Activated naive CD4-positive, alpha-beta T cell treated with anti-CD3 and anti-CD28 coated beads, Interleukin-2, amount 50 U/mL, for 24 hours (primary cell): ENCODE results near the gene C10orf90.

Experiments
- H3K27ac Mint-ChIP-seq: one replicate; pipeline ENCODE4 v1.8.0; 2021; ENCODE audit warnings: mild to moderate bottlenecking, mixed read lengths
- H3K27me3 Mint-ChIP-seq: one replicate; pipeline ENCODE4 v1.8.0; 2021; ENCODE audit warnings: mixed read lengths
- H3K36me3 Mint-ChIP-seq: one replicate; pipeline ENCODE4 v1.8.0; 2021; ENCODE audit warnings: mixed read lengths
- H3K4me1 Mint-ChIP-seq: one replicate; pipeline ENCODE4 v1.8.0; 2021; ENCODE audit warnings: mixed read lengths
- H3K4me3 Mint-ChIP-seq: one replicate; pipeline ENCODE4 v1.8.0; 2021; ENCODE audit warnings: mild to moderate bottlenecking, mixed read lengths
- H3K9me3 Mint-ChIP-seq: one replicate; pipeline ENCODE4 v1.8.0; 2021; ENCODE audit warnings: mixed read lengths

C10orf90 gene

DNA sequence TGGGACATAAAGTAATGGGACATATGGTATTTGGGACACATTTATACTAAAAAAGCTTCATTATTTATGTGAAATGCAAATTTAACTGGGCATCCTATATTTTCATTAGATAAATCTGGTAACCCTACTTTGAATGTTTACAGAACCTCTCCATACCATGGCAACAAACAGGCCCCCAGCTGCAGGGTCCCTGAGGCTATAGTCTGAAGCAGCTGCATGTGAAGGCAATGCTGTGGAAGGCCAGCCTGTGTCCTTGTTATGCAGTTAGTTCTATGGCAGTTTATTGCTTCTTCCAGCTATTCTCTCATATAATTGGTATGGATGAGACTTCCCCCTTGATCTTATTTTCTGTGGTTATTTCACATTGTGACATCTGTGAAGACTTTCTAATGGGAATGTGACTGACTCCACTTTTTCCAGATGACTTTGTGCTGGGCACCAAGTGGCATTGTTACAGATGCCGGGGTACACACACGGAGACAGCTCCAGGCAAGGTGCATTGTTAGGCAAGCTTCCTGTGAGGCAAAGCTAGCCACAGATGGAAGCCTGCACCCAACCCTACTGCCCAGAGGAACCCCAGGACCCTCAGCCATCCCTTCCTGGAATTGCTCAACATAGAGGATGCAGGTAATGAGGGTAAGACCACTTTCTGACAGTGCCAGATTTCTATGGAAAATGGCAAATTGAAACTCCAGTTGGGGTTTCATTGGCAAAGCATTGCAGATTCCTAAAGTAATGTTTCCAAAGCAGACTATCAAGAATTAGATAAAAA is 232.7 kb downstream of the C10orf90 start:
- no peaks in the 10 kb centered on the region for H3K4me1 Mint-ChIP-seq
- H3K9me3 Mint-ChIP-seq, result peaks cover 3% of the 10 kb centered on the region
- no peak overlapping the region for H3K27ac Mint-ChIP-seq
- H3K27me3 Mint-ChIP-seq, result peaks cover 14% of the 10 kb centered on the region
- no peak overlapping the region for H3K4me3 Mint-ChIP-seq
- H3K36me3 Mint-ChIP-seq, result no peaks in the 10 kb centered on the region

- no peaks in the 10 kb centered on the region for H3K4me1 Mint-ChIP-seq
- H3K36me3 Mint-ChIP-seq, result no peaks in the 10 kb centered on the region
- no peak overlapping the region for H3K27ac Mint-ChIP-seq
- H3K27me3 Mint-ChIP-seq, result peaks cover 9% of the 10 kb centered on the region
- H3K9me3 Mint-ChIP-seq, result no peaks in the 10 kb centered on the region
- H3K4me3 Mint-ChIP-seq, result no peak overlapping the region
Observed at GRCh38 chr10:126434235-126434634, 236.3 kb downstream of the C10orf90 start.

DNA sequence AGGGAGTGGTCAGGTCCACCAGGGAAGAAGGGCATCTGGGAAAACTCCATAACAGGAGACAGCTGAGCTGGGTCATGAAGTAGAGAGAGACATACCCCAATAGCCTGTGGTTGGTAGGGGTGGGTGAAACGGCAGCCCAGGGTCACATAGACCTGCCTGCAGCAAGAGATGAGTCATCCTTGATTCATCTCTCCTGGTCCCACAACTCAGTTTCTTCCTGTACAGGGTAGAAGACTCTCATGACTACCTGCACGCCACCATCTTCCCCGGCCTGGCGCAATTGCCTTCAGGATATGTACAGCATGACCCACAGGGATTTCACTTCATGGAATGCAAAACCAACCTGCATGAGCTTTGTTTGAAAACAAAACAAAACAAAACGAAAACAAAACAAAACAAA is 237.1 kb downstream of the C10orf90 start:
- Mint-ChIP-seq H3K4me3 (no peak overlapping the region), H3K9me3 (no peaks in the 10 kb centered on the region), H3K4me1 (no peaks in the 10 kb centered on the region), H3K36me3 (no peaks in the 10 kb centered on the region), H3K27me3 (peaks cover 9% of the 10 kb centered on the region), H3K27ac (no peak overlapping the region)

GRCh38 chr10:126432507-126432906 is 238.0 kb downstream of the C10orf90 start:
- H3K36me3 Mint-ChIP-seq, result no peaks in the 10 kb centered on the region
- H3K27me3 Mint-ChIP-seq, result peaks cover 7% of the 10 kb centered on the region
- no peak overlapping the region for H3K4me3 Mint-ChIP-seq
- H3K4me1 Mint-ChIP-seq, result no peaks in the 10 kb centered on the region
- H3K9me3 Mint-ChIP-seq, result no peaks in the 10 kb centered on the region
- no peak overlapping the region for H3K27ac Mint-ChIP-seq

GRCh38 chr10:126431816-126432215 is 238.7 kb downstream of the C10orf90 start:
- Mint-ChIP-seq H3K36me3 (no peaks in the 10 kb centered on the region), H3K27me3 (peaks cover 2% of the 10 kb centered on the region), H3K27ac (no peak overlapping the region), H3K9me3 (no peaks in the 10 kb centered on the region), H3K4me1 (no peaks in the 10 kb centered on the region), H3K4me3 (no peak overlapping the region)

DNA sequence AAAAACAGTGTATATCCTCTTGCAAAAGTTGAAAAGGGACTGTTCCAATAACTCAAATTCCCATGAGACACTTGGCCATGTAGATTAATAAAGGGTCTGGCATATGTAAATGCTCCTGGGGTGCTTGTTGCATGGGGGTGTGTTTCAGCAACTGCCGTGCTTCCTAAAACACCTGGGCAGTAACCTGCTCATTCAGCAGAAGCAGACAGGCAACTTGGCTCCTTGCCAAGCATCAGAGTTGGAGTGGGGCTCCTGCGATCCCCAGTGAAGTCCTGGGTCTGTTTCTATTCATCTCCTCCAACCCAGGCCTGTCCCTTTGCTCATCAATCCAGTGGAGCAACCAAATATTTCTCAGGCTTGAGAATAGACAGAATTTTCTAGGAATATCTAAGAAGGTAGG is 240.0 kb downstream of the C10orf90 start:
- no peaks in the 10 kb centered on the region for H3K4me1 Mint-ChIP-seq
- no peak overlapping the region for H3K27ac Mint-ChIP-seq
- no peak overlapping the region for H3K4me3 Mint-ChIP-seq
- no peaks in the 10 kb centered on the region for H3K9me3 Mint-ChIP-seq
- peaks cover 2% of the 10 kb centered on the region for H3K27me3 Mint-ChIP-seq
- no peaks in the 10 kb centered on the region for H3K36me3 Mint-ChIP-seq

- H3K4me3 Mint-ChIP-seq, result no peak overlapping the region
- H3K9me3 Mint-ChIP-seq, result peaks cover 4% of the 10 kb centered on the region
- H3K36me3 Mint-ChIP-seq, result no peaks in the 10 kb centered on the region
Observed at GRCh38 chr10:126429275-126429674, 241.2 kb downstream of the C10orf90 start.

GRCh38 chr10:126425489-126426065 is 244.9 kb downstream of the C10orf90 start:
- Mint-ChIP-seq H3K4me3 (no peak overlapping the region), H3K9me3 (peaks cover 23% of the 10 kb centered on the region), H3K27me3 (peaks cover 2% of the 10 kb centered on the region), H3K36me3 (no peaks in the 10 kb centered on the region), H3K4me1 (no peaks in the 10 kb centered on the region), H3K27ac (no peak overlapping the region)

More at GRCh38 chr10:126429275-126429674, 241.2 kb downstream of the C10orf90 start:
- H3K4me1 Mint-ChIP-seq, result no peaks in the 10 kb centered on the region
- peaks cover 2% of the 10 kb centered on the region for H3K27me3 Mint-ChIP-seq
- H3K27ac Mint-ChIP-seq, result no peak overlapping the region

- Mint-ChIP-seq H3K4me3 (no peak overlapping the region), H3K9me3 (peaks cover 23% of the 10 kb centered on the region), H3K4me1 (no peaks in the 10 kb centered on the region)
Observed at GRCh38 chr10:126425032-126425431, 245.5 kb downstream of the C10orf90 start.

DNA sequence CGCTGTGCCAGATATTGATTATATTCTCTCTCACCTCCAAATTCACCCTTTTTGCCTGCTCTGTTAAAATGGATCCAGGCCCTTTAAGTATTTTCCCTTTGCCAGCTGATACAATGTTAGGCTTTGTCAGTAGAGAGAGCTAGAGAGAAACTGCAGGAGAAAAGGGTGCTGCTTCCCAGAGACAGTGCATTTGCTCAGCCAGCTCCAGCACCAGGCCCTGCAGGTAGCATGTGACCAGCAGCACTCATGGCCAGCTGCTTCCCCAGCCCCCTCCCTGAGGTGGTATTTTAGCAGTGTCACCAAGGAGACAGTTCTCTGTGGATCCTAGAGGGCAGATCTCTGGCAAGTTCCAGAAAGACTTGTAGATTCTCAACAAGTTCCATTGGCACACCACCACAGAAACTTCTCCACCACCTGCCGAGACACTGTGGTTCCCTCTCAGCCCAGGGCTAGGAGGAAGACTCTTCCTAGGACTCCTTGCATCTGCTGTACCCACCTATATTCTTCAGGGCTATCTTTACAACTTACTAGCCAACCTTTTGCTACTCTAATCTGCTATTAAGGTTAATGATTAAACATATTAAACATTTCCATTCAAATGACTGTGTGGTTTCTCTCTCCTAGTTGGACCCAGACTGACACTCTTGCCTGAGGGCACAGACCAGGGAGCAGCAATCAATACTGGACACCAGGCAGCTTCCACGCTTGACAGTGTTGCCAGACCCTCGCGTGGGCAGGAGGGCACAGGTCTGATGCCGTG is 246.6 kb downstream of the C10orf90 start:
- no peaks in the 10 kb centered on the region for H3K36me3 Mint-ChIP-seq
- no peaks in the 10 kb centered on the region for H3K4me1 Mint-ChIP-seq
- H3K27me3 Mint-ChIP-seq, result peaks cover 2% of the 10 kb centered on the region
- no peak overlapping the region for H3K27ac Mint-ChIP-seq
- peaks cover 23% of the 10 kb centered on the region for H3K9me3 Mint-ChIP-seq
- no peak overlapping the region for H3K4me3 Mint-ChIP-seq

More at GRCh38 chr10:126425032-126425431, 245.5 kb downstream of the C10orf90 start:
- no peak overlapping the region for H3K27ac Mint-ChIP-seq
- H3K36me3 Mint-ChIP-seq, result no peaks in the 10 kb centered on the region
- peaks cover 2% of the 10 kb centered on the region for H3K27me3 Mint-ChIP-seq

DNA sequence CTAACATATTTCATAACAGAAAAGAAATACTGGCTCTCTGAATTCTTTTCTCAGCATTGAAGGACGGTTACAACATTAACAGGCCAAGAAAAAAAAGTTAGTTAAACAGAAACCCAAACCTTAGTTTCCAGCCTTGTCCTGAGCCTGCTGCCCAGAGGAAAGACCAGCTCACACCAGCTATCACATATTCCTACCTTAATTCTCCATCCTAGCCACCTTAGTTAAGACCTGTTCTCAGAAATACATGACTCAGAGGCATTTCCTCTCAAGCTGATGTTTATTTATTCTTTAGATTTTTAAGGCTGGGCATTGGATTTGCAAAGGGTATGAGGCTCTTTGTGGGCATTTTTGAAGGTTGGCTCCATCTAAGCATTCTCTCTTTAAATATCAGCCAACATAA is 247.9 kb downstream of the C10orf90 start:
- H3K27ac Mint-ChIP-seq, result no peak overlapping the region
- peaks cover 23% of the 10 kb centered on the region for H3K9me3 Mint-ChIP-seq
- no peaks in the 10 kb centered on the region for H3K36me3 Mint-ChIP-seq
- H3K4me1 Mint-ChIP-seq, result no peaks in the 10 kb centered on the region
- peaks cover 2% of the 10 kb centered on the region for H3K27me3 Mint-ChIP-seq
- H3K4me3 Mint-ChIP-seq, result no peak overlapping the region

DNA sequence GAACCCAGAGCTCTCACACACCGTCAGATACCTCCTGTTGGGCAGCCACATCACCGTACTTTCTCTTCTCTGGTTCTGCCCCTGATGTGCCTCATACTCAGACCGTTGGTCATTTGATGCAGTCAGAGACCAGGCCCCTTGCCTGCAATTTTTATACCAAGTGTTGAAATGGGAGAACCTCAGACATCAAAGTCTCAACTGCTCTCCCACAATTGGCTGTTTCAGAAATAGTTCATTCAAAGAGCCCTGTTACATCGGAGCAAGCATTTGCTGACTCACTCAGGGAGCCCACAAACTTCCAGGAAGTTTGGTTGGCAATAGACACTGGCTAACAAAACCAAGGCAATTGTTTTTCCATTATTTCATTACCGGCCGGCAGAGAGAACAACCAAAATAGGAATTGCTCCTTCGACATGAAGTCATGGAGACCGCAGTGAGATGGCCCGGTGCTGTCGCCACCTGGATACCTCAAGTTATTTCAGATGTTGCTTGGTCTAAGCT is 248.7 kb downstream of the C10orf90 start:
- H3K9me3 Mint-ChIP-seq, result peaks cover 23% of the 10 kb centered on the region
- H3K4me3 Mint-ChIP-seq, result no peak overlapping the region
- no peak overlapping the region for H3K27ac Mint-ChIP-seq
- no peaks in the 10 kb centered on the region for H3K36me3 Mint-ChIP-seq
- peaks cover 2% of the 10 kb centered on the region for H3K27me3 Mint-ChIP-seq
- no peaks in the 10 kb centered on the region for H3K4me1 Mint-ChIP-seq

- H3K4me1 Mint-ChIP-seq, result no peaks in the 10 kb centered on the region
- H3K36me3 Mint-ChIP-seq, result peaks cover 2% of the 10 kb centered on the region
- H3K9me3 Mint-ChIP-seq, result peaks cover 23% of the 10 kb centered on the region
- no peaks in the 10 kb centered on the region for H3K27me3 Mint-ChIP-seq
- H3K27ac Mint-ChIP-seq, result no peak overlapping the region
- H3K4me3 Mint-ChIP-seq, result no peak overlapping the region
Observed at GRCh38 chr10:126420567-126421300, 249.8 kb downstream of the C10orf90 start.

- Mint-ChIP-seq H3K36me3 (peaks cover 2% of the 10 kb centered on the region), H3K4me3 (no peak overlapping the region), H3K27me3 (no peaks in the 10 kb centered on the region), H3K9me3 (peaks cover 3% of the 10 kb centered on the region), H3K27ac (no peak overlapping the region), H3K4me1 (no peaks in the 10 kb centered on the region)
Observed at GRCh38 chr10:126417220-126417825, 253.2 kb downstream of the C10orf90 start.

- Mint-ChIP-seq H3K36me3 (no peaks in the 10 kb centered on the region), H3K4me3 (no peak overlapping the region), H3K4me1 (no peaks in the 10 kb centered on the region), H3K9me3 (no peaks in the 10 kb centered on the region), H3K27me3 (peaks cover 1% of the 10 kb centered on the region), H3K27ac (no peak overlapping the region)
Observed at GRCh38 chr10:126409821-126410220, 260.7 kb downstream of the C10orf90 start.
